ENCODE data around the gene SYNE2.

DNA sequence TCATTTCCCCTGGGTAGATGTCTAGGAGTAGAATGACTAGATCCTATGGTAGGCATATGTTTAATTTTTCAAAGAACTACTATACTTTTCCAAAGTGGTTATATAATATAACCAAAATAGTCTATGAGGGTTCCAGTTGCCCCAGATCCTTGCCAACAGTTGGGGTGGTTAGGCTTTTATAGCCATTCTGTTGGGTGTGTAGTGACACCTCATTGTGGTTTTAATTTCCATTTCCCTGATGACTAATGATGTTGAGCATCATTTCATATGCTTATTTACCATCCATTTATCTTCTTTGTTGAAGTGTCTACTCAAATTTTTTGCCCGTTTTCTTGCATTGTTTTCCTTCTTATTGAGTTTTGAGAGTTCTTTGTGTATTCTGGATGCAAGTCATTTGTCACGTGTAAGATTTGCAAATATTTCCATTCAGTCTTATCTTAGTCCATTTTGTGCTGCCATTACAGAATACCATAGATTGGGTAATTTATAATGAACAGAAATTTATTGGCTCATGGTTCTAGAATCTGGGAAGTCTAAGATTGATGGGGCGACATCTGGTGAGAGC lies 4.7 kb downstream of the SYNE2 start:
- TF ChIP-seq POLR2AphosphoS5 (IDR thresholded peaks at IDR 0.05; ENCODE audit: borderline replicate concordance, low read depth, low read length) (no peak), FOXP2 (optimal IDR thresholded peaks at IDR 0.05; ENCODE audit: control extremely low read depth, extremely low read length, insufficient read depth) (no peak)
